SK-N-SH treated with all-trans-retinoic acid at 6 μM for 48 hours (cell line): Measurements from ENCODE around the gene SARS1.

Source experiments
- ATAC-seq: fragments of 200-7000 bp; cut with Tn5 transposase; 3 replicates; pipeline ENCODE4 v1.9.1; 2020; ENCODE audit warnings: mild to moderate bottlenecking, moderate library complexity
- ARNTL ChIP-seq: fragments of 450-650 bp; formaldehyde crosslinking; IDR thresholded peaks from 2 replicates; pipeline ENCODE4 v1.5.0; 2020; ENCODE audit warnings: low read depth, mild to moderate bottlenecking, moderate library complexity, borderline replicate concordance
- BACH2 ChIP-seq: fragments of 250-450 bp; sonication (Bioruptor Pico); IDR thresholded peaks from 2 replicates; pipeline ENCODE4 v1.9.0; 2021; ENCODE audit warnings: mild to moderate bottlenecking, borderline replicate concordance
- CREB5 ChIP-seq: fragments of 250-450 bp; sonication (Bioruptor Pico); IDR thresholded peaks from 2 replicates; pipeline ENCODE4 v1.5.1; 2020; ENCODE audit warnings: low read depth, mild to moderate bottlenecking, moderate library complexity
- CSRNP3 ChIP-seq: fragments of 250-450 bp; sonication (Bioruptor Pico); IDR thresholded peaks from 2 replicates; pipeline ENCODE4 v1.5.1; 2021; ENCODE audit warnings: mild to moderate bottlenecking, moderate library complexity
- ESRRG ChIP-seq: fragments of 250-450 bp; sonication (Bioruptor Pico); IDR thresholded peaks from 2 replicates; pipeline ENCODE4 v1.6.1; 2021; ENCODE audit warnings: mild to moderate bottlenecking
- GLIS3 ChIP-seq: fragments of 250-450 bp; sonication (Bioruptor Pico); IDR thresholded peaks from 2 replicates; pipeline ENCODE4 v1.5.0; 2020; ENCODE audit warnings: mild to moderate bottlenecking, moderate library complexity
- ISL1 ChIP-seq: fragments of 250-450 bp; sonication (Bioruptor Pico); IDR thresholded peaks from 2 replicates; pipeline ENCODE4 v2.1.2; 2022; ENCODE audit warnings: mild to moderate bottlenecking, moderate library complexity
- OSR1 ChIP-seq: fragments of 250-450 bp; sonication (Bioruptor Pico); IDR thresholded peaks from 2 replicates; pipeline ENCODE4 v1.8.0; 2022; ENCODE audit warnings: moderate library complexity, mild to moderate bottlenecking, inconsistent platforms
- PATZ1 ChIP-seq: fragments of 250-450 bp; sonication (Bioruptor Pico); IDR thresholded peaks from 2 replicates; pipeline ENCODE4 v1.8.0; 2020; ENCODE audit warnings: mild to moderate bottlenecking, moderate library complexity, borderline replicate concordance
- POU6F1 ChIP-seq: fragments of 250-450 bp; sonication (Bioruptor Pico); IDR thresholded peaks from 2 replicates; pipeline ENCODE4 v1.8.0; 2021; ENCODE audit warnings: low read depth, mild to moderate bottlenecking, moderate library complexity, borderline replicate concordance
- PPARA ChIP-seq: fragments of 250-450 bp; sonication (Bioruptor Pico); IDR thresholded peaks from 2 replicates; pipeline ENCODE4 v1.5.0; 2020; ENCODE audit warnings: mild to moderate bottlenecking, borderline replicate concordance
- RARB ChIP-seq: fragments of 250-450 bp; sonication (Bioruptor Pico); IDR thresholded peaks from 2 replicates; pipeline ENCODE4 v1.8.0; 2021; ENCODE audit warnings: mild to moderate bottlenecking, moderate library complexity
- SNAI2 ChIP-seq: fragments of 250-450 bp; sonication (Bioruptor Pico); IDR thresholded peaks from 2 replicates; pipeline ENCODE4 v1.5.0; 2020; ENCODE audit warnings: mild to moderate bottlenecking, moderate library complexity
- TOX ChIP-seq: fragments of 250-450 bp; sonication (Bioruptor Pico); IDR thresholded peaks from 2 replicates; pipeline ENCODE4 v1.8.0; 2021; ENCODE audit warnings: mild to moderate bottlenecking, moderate library complexity, borderline replicate concordance
- TSHZ2 ChIP-seq: fragments of 250-450 bp; sonication (Bioruptor Pico); IDR thresholded peaks from 2 replicates; pipeline ENCODE4 v1.5.0; 2020; ENCODE audit warnings: mild to moderate bottlenecking, moderate library complexity
- ZC3H10 ChIP-seq: fragments of 250-450 bp; sonication (Bioruptor Pico); IDR thresholded peaks from 2 replicates; pipeline ENCODE4 v1.5.1; 2021; ENCODE audit warnings: mild to moderate bottlenecking, moderate library complexity
- ZFP3 ChIP-seq: fragments of 250-450 bp; sonication (Bioruptor Pico); IDR thresholded peaks from 2 replicates; pipeline ENCODE4 v1.5.0; 2020; ENCODE audit warnings: mild to moderate bottlenecking, moderate library complexity
- ZFP30 ChIP-seq: fragments of 450-650 bp; formaldehyde crosslinking; IDR thresholded peaks from 2 replicates; pipeline ENCODE4 v1.5.0; 2022; ENCODE audit warnings: mild to moderate bottlenecking, moderate library complexity
- ZNF565 ChIP-seq: fragments of 450-650 bp; formaldehyde crosslinking; conservative IDR thresholded peaks from 2 replicates; pipeline ENCODE4 v1.5.0; 2020; ENCODE audit warnings: low read depth, mild to moderate bottlenecking, moderate library complexity
- ZNF70 ChIP-seq: fragments of 450-650 bp; formaldehyde crosslinking; IDR thresholded peaks from 2 replicates; pipeline ENCODE4 v1.5.0; 2020; ENCODE audit warnings: mild to moderate bottlenecking, moderate library complexity
- ZNF8 ChIP-seq: fragments of 450-650 bp; formaldehyde crosslinking; IDR thresholded peaks from 2 replicates; pipeline ENCODE4 v1.5.0; 2020; ENCODE audit warnings: mild to moderate bottlenecking, moderate library complexity

Gene SARS1

GRCh38 chr1:109183058-109183738, 30.5 kb upstream of the SARS1 start:
- ATAC-seq, result no peak

GRCh38 chr1:109184687-109185086, 29.0 kb upstream of the SARS1 start:
- no peak for ATAC-seq
- no peak for TF ChIP-seq ARNTL
- TF ChIP-seq RARB, result no peak
- no peak for TF ChIP-seq PATZ1 (CRISPR knock-in tag)
- no peak for TF ChIP-seq ZC3H10
- TF ChIP-seq ZFP3 (CRISPR knock-in tag), result no peak
- TF ChIP-seq TOX (CRISPR knock-in tag), result no peak
- TF ChIP-seq ZNF8, result no peak
- TF ChIP-seq ZFP30, result no peak
- TF ChIP-seq ISL1, result no peak
- no peak for TF ChIP-seq TSHZ2

More at GRCh38 chr1:109183058-109183738, 30.5 kb upstream of the SARS1 start:
- TF ChIP-seq CREB5, result no peak
- TF ChIP-seq BACH2, result no peak
- TF ChIP-seq ZNF8, result no peak
- no peak for TF ChIP-seq SNAI2 (CRISPR knock-in tag)
- TF ChIP-seq POU6F1, result no peak
- no peak for TF ChIP-seq ZNF565
- TF ChIP-seq ARNTL, result no peak

- TF ChIP-seq GLIS3 (CRISPR knock-in tag) (no peak), ZFP30 (no peak), ISL1 (no peak), PPARA (CRISPR knock-in tag) (no peak), ZNF70 (CRISPR knock-in tag) (no peak), ZFP3 (CRISPR knock-in tag) (no peak), ESRRG (CRISPR knock-in tag) (no peak), POU6F1 (no peak), TOX (CRISPR knock-in tag) (no peak), ZNF8 (no peak), OSR1 (CRISPR knock-in tag) (no peak), PATZ1 (CRISPR knock-in tag) (no peak), SNAI2 (CRISPR knock-in tag) (no peak), CSRNP3 (no peak), ZC3H10 (no peak)
- TF ChIP-seq, all 23 proteins: peak for 0
- no peak for ATAC-seq
Measured at GRCh38 chr1:109185357-109185756, 28.4 kb upstream of the SARS1 start.
